GM23338 (cell line): ENCODE data around the gene LITAF. TPM values are rescaled to one million over a fixed set of nuclear protein-coding genes. Genes with fewer than 3 reads are reported as not detected.

Experiments
- ATAC-seq: fragments of 200-7000 bp; cut with Tn5 transposase; 3 replicates; pipeline ENCODE4 v1.9.1; 2020
- DNase-seq: peaks from one replicate; pipeline ENCODE4 v3.0.0-alpha.2; 2015; ENCODE audit warnings: low spot score
- H2AFZ ChIP-seq: fragments of 200-600 bp; sonication (generic); 2 replicates; pipeline ENCODE4 v1.8.0; 2016; ENCODE audit warnings: antibody characterized with exemption, mild to moderate bottlenecking, moderate library complexity
- H3F3A ChIP-seq: fragments of 200-600 bp; sonication (generic); replicated peaks from 2 replicates; pipeline ENCODE4 v1.8.0; 2017; ENCODE audit warnings: antibody characterized with exemption, mixed run types, low read depth
- H3K27ac ChIP-seq: fragments of 200-600 bp; sonication (generic); 2 replicates; pipeline ENCODE4 v1.6.1; 2016; ENCODE audit warnings: low read depth
- H3K27me3 ChIP-seq: fragments of 200-600 bp; sonication (generic); 2 replicates; pipeline ENCODE4 v1.8.0; 2016; ENCODE audit warnings: mild to moderate bottlenecking, mixed run types, moderate library complexity; ENCODE audit not compliant: insufficient read depth
- H3K36me3 ChIP-seq: fragments of 200-600 bp; sonication (generic); 2 replicates; pipeline ENCODE4 v1.8.0; 2016; ENCODE audit warnings: mild to moderate bottlenecking; ENCODE audit not compliant: insufficient read depth
- H3K4me1 ChIP-seq: fragments of 200-600 bp; sonication (generic); 2 replicates; pipeline ENCODE4 v1.8.0; 2016; ENCODE audit warnings: mild to moderate bottlenecking, moderate library complexity; ENCODE audit not compliant: insufficient read depth
- H3K4me2 ChIP-seq: fragments of 200-600 bp; sonication (generic); 2 replicates; pipeline ENCODE4 v1.7.1; 2017; ENCODE audit warnings: mixed run types
- H3K4me3 ChIP-seq: fragments of 200-600 bp; sonication (generic); 2 replicates; pipeline ENCODE4 v1.6.1; 2016; ENCODE audit warnings: mixed run types
- H3K79me2 ChIP-seq: fragments of 200-600 bp; sonication (generic); replicated peaks from 2 replicates; pipeline ENCODE4 v1.8.0; 2017; ENCODE audit warnings: mild to moderate bottlenecking; ENCODE audit not compliant: insufficient read depth
- H3K9me2 ChIP-seq: fragments of 200-600 bp; sonication (generic); 2 replicates; pipeline ENCODE4 v1.8.0; 2017; ENCODE audit not compliant: insufficient read depth
- H4K20me1 ChIP-seq: fragments of 200-600 bp; sonication (generic); replicated peaks from 2 replicates; pipeline ENCODE4 v1.8.0; 2017; ENCODE audit warnings: mild to moderate bottlenecking; ENCODE audit not compliant: insufficient read depth
- H3K27ac Mint-ChIP-seq: 2 replicates; pipeline ENCODE4 v1.8.0; 2020; ENCODE audit warnings: inconsistent platforms, mild to moderate bottlenecking, moderate library complexity, mixed read lengths
- H3K27me3 Mint-ChIP-seq: 3 replicates; pipeline ENCODE4 v1.8.0; 2022; ENCODE audit warnings: low read depth, mild to moderate bottlenecking, moderate library complexity, mixed read lengths, inconsistent platforms; ENCODE audit not compliant: insufficient read depth, poor library complexity
- H3K36me3 Mint-ChIP-seq: 3 replicates; pipeline ENCODE4 v1.8.0; 2021; ENCODE audit warnings: low read depth, mild to moderate bottlenecking, inconsistent platforms, moderate library complexity, mixed read lengths
- H3K4me1 Mint-ChIP-seq: 3 replicates; pipeline ENCODE4 v1.8.0; 2020; ENCODE audit warnings: mild to moderate bottlenecking, inconsistent platforms, mixed read lengths
- H3K4me3 Mint-ChIP-seq: 3 replicates; pipeline ENCODE4 v1.8.0; 2021; ENCODE audit warnings: moderate library complexity, mild to moderate bottlenecking, inconsistent platforms, mixed read lengths
- H3K9me3 Mint-ChIP-seq: 3 replicates; pipeline ENCODE4 v1.8.0; 2020; ENCODE audit warnings: moderate library complexity, mild to moderate bottlenecking, inconsistent platforms, mixed read lengths
- CREB1 ChIP-seq: fragments of 250-450 bp; sonication (Bioruptor Pico); IDR thresholded peaks from 2 replicates; pipeline ENCODE4 v1.5.0; 2020; ENCODE audit warnings: low read depth, mild to moderate bottlenecking, moderate library complexity
- CTCF ChIP-seq, 2 experiments: fragments of 200-600 bp in 1 of 2; sonication (generic) in 1 of 2; conservative IDR thresholded peaks; 2 replicates each; pipeline versions ENCODE4 v1.5.1 to v1.6.1; 2016 to 2017; ENCODE audit warnings: antibody characterized with exemption in 2 of 2, low read depth in 2 of 2, mild to moderate bottlenecking in 2 of 2, moderate library complexity in 1 of 2
- ETS1 ChIP-seq: IDR thresholded peaks from 2 replicates; pipeline ENCODE4 v1.6.1; 2016; ENCODE audit warnings: antibody characterized with exemption
- EZH2 ChIP-seq: fragments of 200-600 bp; sonication (generic); IDR thresholded peaks from one replicate; pipeline ENCODE4 v1.8.0; 2017; ENCODE audit warnings: antibody characterized with exemption, mild to moderate bottlenecking, low read depth; ENCODE audit not compliant: unreplicated experiment
- EZH2phosphoT487 ChIP-seq: fragments of 200-600 bp; sonication (generic); IDR thresholded peaks from one replicate; pipeline ENCODE4 v1.8.1; 2018; ENCODE audit warnings: antibody characterized with exemption; ENCODE audit not compliant: unreplicated experiment
- JUNB ChIP-seq: IDR thresholded peaks from one replicate; pipeline ENCODE4 v1.6.1; 2016; ENCODE audit warnings: antibody characterized with exemption; ENCODE audit not compliant: unreplicated experiment
- NANOG ChIP-seq: IDR thresholded peaks from 2 replicates; pipeline ENCODE4 v1.6.1; 2016; ENCODE audit warnings: antibody characterized with exemption, borderline replicate concordance
- POLR2AphosphoS5 ChIP-seq: IDR thresholded peaks from 2 replicates; pipeline ENCODE4 v1.6.1; 2016; ENCODE audit warnings: antibody characterized with exemption, low read depth
- REST ChIP-seq: IDR thresholded peaks from one replicate; pipeline ENCODE4 v1.6.1; 2018; ENCODE audit warnings: antibody characterized with exemption; ENCODE audit not compliant: unreplicated experiment
- STAT1 ChIP-seq: IDR thresholded peaks from one replicate; pipeline ENCODE4 v1.6.1; 2016; ENCODE audit warnings: antibody characterized with exemption; ENCODE audit not compliant: unreplicated experiment
- ZNF114 ChIP-seq: fragments of 250-450 bp; sonication (Bioruptor Pico); IDR thresholded peaks from 2 replicates; pipeline ENCODE4 v1.5.0; 2020; ENCODE audit warnings: mild to moderate bottlenecking, moderate library complexity
- ZNF331 ChIP-seq: fragments of 250-450 bp; sonication (Bioruptor Pico); IDR thresholded peaks from 2 replicates; pipeline ENCODE4 v1.5.0; 2020; ENCODE audit warnings: low read depth, mild to moderate bottlenecking, moderate library complexity
- polyA plus RNA-seq: library from polyadenylated mRNA; unstranded; fragments of >200 nt; fragmentation: Nextera tagmentation; extraction: Ambion mirVana; gene quantifications from 2 replicates; pipeline ENCODE4 v1.2.1, GENCODE V29; 2016
- total RNA-seq: library from RNA; depleted of rRNA; stranded (reverse); fragments of >200 nt; shearing (Covaris generic); gene quantifications from 2 replicates; pipeline ENCODE4 v1.2.3, GENCODE V29; 2014

Gene LITAF
- total and polyA plus RNA-seq, 2 experiments from 2014 or later: 131 to 158 TPM

- TF ChIP-seq CTCF (conservative IDR thresholded peaks at IDR 0.05; ENCODE audit: low read depth in 2 of 2): no peak
- TF ChIP-seq NANOG: no peak
- no peak for TF ChIP-seq JUNB
- no peak for TF ChIP-seq STAT1
- TF ChIP-seq ZNF114: no peak
- TF ChIP-seq ZNF331: no peak
- TF ChIP-seq EZH2phosphoT487: no peak
- TF ChIP-seq POLR2AphosphoS5: no peak
- no peak for TF ChIP-seq ETS1
- no peak for TF ChIP-seq REST
- TF ChIP-seq CREB1 (CRISPR knock-in tag): no peak
- TF ChIP-seq EZH2: no peak
Measured at GRCh38 chr16:11547118-11547916, 39.4 kb downstream of the LITAF start (continued).

GRCh38 chr16:11546608-11547061 lies 40.1 kb downstream of the LITAF start:
- no peak overlapping the region for H2AFZ ChIP-seq
- Mint-ChIP-seq H3K4me3 (no peak overlapping the region), H3K4me1 (peaks cover 8% of the 10 kb centered on the region), H3K27ac (no peak overlapping the region), H3K36me3 (peaks cover 30% of the 10 kb centered on the region), H3K9me3 (peaks cover 7% of the 10 kb centered on the region; the same call in 1 of the 3 replicates), H3K27me3 (peaks cover 4% of the 10 kb centered on the region)
- DNase-seq (no peak), ATAC-seq (no peak)
- no peaks in the 10 kb centered on the region for H3K27me3 ChIP-seq
- H3K9me2 ChIP-seq: no peaks in the 10 kb centered on the region
- H3K4me1 ChIP-seq: no peaks in the 10 kb centered on the region; the same call in 1 of the 2 replicates
- no peak overlapping the region for H3K4me3 ChIP-seq
- no peaks in the 10 kb centered on the region for H3K79me2 ChIP-seq
- peak overlapping the region; percentile 80 for H3K27ac ChIP-seq
- 0 out of 2 replicates have a peak, but pooled peaks cover 12% of the 10 kb centered on the region for H3K36me3 ChIP-seq
- H3K4me2 ChIP-seq: no peak overlapping the region
- 0 out of 2 replicates have a peak, but pooled peaks cover under 1% of the 10 kb centered on the region for H4K20me1 ChIP-seq
- H3F3A ChIP-seq: peaks cover 11% of the 10 kb centered on the region
- TF ChIP-seq POLR2AphosphoS5 (no peak), ETS1 (no peak), NANOG (no peak), EZH2 (no peak), CREB1 (CRISPR knock-in tag) (no peak), ZNF114 (no peak)
